Measurements from ENCODE around the gene KRTAP10-1.

The KRTAP10-1 gene

DNA sequence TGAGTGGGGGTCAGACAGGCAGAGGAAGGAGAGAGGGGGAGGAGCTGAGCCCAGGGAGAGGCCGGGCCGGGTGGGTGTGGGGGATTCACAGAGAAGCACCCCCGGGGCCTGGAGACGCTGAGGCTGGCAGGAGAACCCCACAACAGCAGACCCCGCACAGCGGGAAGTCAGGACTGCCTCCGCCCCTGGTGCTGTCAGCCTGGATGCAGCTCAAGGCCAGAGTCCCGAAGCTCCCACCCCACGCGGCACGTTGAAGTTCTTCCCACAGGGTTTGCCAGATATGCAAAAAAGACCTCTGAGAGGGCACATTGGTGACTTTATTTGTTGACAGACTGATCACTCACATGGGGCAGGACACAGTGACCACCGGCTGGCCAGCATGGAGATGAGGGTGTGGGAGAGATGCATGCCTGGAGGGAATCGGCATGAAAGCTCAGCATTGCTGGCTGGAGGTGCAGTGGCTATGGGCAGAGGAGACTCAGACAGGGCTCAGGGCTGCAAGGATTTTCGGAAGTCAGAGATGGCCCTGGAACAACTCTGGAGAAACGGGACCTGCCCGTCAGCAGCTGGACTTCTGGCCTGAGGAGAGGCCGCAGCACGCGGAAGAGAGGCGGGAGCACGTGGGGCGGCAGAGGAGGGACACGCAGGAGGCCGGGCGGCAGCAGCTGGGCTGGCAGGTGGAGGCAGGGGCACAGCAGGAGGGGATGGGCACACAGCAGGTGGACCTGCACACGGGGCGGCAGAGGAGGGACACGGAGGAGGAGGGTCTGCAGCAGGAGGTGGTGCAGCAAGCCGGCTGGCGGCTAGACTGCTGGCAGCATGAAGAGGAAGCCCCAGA, 17.7 kb upstream of the KRTAP10-1 start:
- no peak for DNase-seq (ENCODE audit: extremely low read depth, insufficient read length)
- Histone ChIP-seq H3K4me3 (replicated peaks; ENCODE audit: low read depth, low read length) (no peak overlapping the region), H3K36me3 (ENCODE audit: control insufficient read depth, insufficient read depth, low read length) (no peaks in the 10 kb centered on the region), H3K27me3 (replicated peaks; ENCODE audit: control insufficient read depth, insufficient read depth, low read length) (no peaks in the 10 kb centered on the region)
- TF ChIP-seq, protein P1, sequence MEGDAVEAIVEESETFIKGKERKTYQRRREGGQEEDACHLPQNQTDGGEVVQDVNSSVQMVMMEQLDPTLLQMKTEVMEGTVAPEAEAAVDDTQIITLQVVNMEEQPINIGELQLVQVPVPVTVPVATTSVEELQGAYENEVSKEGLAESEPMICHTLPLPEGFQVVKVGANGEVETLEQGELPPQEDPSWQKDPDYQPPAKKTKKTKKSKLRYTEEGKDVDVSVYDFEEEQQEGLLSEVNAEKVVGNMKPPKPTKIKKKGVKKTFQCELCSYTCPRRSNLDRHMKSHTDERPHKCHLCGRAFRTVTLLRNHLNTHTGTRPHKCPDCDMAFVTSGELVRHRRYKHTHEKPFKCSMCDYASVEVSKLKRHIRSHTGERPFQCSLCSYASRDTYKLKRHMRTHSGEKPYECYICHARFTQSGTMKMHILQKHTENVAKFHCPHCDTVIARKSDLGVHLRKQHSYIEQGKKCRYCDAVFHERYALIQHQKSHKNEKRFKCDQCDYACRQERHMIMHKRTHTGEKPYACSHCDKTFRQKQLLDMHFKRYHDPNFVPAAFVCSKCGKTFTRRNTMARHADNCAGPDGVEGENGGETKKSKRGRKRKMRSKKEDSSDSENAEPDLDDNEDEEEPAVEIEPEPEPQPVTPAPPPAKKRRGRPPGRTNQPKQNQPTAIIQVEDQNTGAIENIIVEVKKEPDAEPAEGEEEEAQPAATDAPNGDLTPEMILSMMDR (IDR thresholded peaks at IDR 0.05; ENCODE audit: insufficient read depth, low read length, poor library complexity, severe bottlenecking), result no peak

DNA sequence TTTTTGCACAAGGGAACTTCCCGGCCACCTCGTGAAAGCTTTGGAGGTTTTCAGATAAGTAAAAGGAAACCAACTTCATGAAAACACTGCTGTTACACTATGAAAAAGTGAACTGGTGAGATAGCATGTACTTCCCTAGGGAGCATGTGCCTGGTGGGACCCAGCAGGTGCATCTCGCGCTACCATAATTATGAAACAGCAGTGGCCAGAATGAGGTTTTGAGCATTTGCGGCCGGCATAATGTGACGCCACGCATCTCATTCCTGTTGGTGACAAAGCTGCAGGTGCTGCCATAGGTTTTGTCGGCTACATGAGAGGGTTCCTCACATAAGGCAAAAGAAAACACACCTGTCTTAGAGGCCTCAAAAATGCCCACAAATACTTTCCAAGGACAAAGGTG, 16.9 kb upstream of the KRTAP10-1 start:
- TF ChIP-seq, protein P1 (IDR thresholded peaks at IDR 0.05; ENCODE audit: insufficient read depth, low read length, poor library complexity, severe bottlenecking), result no peak
- no peak for DNase-seq (ENCODE audit: extremely low read depth, insufficient read length)
- H3K36me3 ChIP-seq (ENCODE audit: control insufficient read depth, insufficient read depth, low read length), result no peaks in the 10 kb centered on the region
- no peak overlapping the region for H3K4me3 ChIP-seq (replicated peaks; ENCODE audit: low read depth, low read length)
- H3K27me3 ChIP-seq (replicated peaks; ENCODE audit: control insufficient read depth, insufficient read depth, low read length), result no peaks in the 10 kb centered on the region

DNA sequence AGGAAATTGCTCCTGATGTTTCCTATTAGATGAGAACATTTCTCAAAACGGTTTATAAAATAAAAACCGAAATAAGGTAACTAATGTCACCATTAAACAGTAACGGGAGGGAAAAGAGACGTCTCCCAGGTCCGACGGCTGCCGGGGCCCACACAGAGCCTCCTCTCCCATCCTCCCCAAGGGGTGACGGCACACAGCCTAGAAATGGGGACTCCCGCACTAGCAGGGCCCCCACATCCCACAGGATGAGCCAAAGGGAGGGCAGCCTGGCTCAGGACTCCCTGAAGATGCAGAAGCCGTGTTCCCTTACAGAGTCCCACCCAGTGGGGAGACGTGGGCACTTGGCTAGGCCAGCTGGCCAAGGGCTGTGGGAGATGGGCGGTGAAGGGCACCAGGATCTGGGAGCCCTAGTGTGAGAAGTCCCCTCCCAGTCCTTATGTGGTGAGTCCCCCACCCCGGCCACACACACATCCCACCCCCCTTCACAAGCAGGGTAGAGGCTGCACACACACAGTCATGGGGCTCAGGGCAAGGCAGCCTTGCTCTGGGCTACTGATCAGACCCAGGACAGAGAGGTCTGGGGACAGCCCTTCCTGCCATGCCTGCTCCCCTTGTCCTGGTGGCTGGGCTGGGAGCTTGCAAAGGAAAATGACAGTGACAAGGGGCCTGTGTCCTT, 15.3 kb upstream of the KRTAP10-1 start:
- H3K36me3 ChIP-seq (ENCODE audit: control insufficient read depth, insufficient read depth, low read length), result no peaks in the 10 kb centered on the region

DNA sequence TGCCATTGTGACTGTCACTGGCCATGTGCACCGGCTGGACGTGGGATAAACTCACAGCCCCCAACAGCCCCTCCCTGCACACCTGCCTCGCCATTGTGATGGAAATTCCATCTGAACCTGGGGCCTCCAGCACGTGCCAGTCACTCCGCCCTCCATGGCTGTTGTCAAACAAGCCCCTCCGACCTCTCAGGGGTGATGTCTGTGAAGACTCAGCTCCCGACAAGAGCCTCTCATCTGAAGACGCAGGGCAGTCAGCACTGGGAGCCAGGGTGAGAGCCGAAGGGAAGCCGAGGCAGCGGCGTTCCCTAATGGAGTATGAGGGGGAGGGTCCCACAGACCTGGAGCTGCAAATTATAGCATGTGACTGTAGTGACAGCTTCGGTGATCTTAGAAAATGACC, 12.7 kb upstream of the KRTAP10-1 start:
- H3K4me3 ChIP-seq (replicated peaks; ENCODE audit: low read depth, low read length), result no peak overlapping the region
- no peak for DNase-seq (ENCODE audit: extremely low read depth, insufficient read length)
- no peaks in the 10 kb centered on the region; the same call in 1 of the 2 replicates for H3K27me3 ChIP-seq (replicated peaks; ENCODE audit: control insufficient read depth, insufficient read depth, low read length)
- TF ChIP-seq, protein P1 (IDR thresholded peaks at IDR 0.05; ENCODE audit: insufficient read depth, low read length, poor library complexity, severe bottlenecking), result no peak
- H3K36me3 ChIP-seq (ENCODE audit: control insufficient read depth, insufficient read depth, low read length), result no peaks in the 10 kb centered on the region

More for the DNA sequence above, 15.3 kb upstream of the KRTAP10-1 start:
- Histone ChIP-seq H3K27me3 (replicated peaks; ENCODE audit: control insufficient read depth, insufficient read depth, low read length) (no peaks in the 10 kb centered on the region; the same call in 1 of the 2 replicates), H3K4me3 (replicated peaks; ENCODE audit: low read depth, low read length) (no peak overlapping the region)
- no peak for DNase-seq (ENCODE audit: extremely low read depth, insufficient read length)
- TF ChIP-seq, protein P1 (IDR thresholded peaks at IDR 0.05; ENCODE audit: insufficient read depth, low read length, poor library complexity, severe bottlenecking), result no peak

DNA sequence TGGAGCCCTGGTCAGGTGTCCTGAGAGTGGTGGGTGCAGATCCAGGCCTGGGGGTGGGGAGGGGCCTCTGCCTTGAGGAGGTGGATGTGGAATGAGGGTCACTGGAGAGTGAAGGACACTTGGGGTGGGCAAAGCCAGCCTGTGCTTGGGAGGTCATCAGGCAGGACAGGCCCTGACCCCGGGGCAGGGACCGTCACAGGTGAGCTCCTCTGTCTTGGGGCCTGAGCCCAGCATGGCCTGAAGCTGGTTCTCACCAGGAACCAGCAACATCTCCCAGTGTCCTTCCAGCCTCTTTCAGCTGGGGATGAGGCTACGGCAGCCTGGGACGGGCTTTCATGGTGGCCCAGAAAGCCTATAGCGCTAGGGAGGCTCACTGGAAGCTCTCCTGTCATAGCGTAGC, 12.1 kb upstream of the KRTAP10-1 start:
- TF ChIP-seq, protein P1 (IDR thresholded peaks at IDR 0.05; ENCODE audit: insufficient read depth, low read length, poor library complexity, severe bottlenecking), result no peak

More for the DNA sequence above, 12.1 kb upstream of the KRTAP10-1 start:
- Histone ChIP-seq H3K4me3 (replicated peaks; ENCODE audit: low read depth, low read length) (no peak overlapping the region), H3K27me3 (replicated peaks; ENCODE audit: control insufficient read depth, insufficient read depth, low read length) (no peaks in the 10 kb centered on the region; the same call in 1 of the 2 replicates), H3K36me3 (ENCODE audit: control insufficient read depth, insufficient read depth, low read length) (no peaks in the 10 kb centered on the region)
- DNase-seq (ENCODE audit: extremely low read depth, insufficient read length), result no peak

Data from GM06990 (cell line).